CD8-positive, alpha-beta memory T cell (primary cell): ENCODE results near the gene NDUFA12. TPM values are rescaled to one million over a fixed set of nuclear protein-coding genes. Genes with fewer than 3 reads are reported as not detected.

Source experiments
- CTCF ChIA-PET: fragments of 350-600 bp; sonication (Branson Sonifier 250); formaldehyde crosslinking; loops from one replicate; lab custom pipeline; 2021; ENCODE audit warnings: antibody characterized with exemption; lab: Charles Lee
- POLR2A ChIA-PET: fragments of 350-600 bp; sonication (Branson Sonifier 250); formaldehyde crosslinking; loops from one replicate; lab custom pipeline; 2021; ENCODE audit warnings: antibody characterized with exemption; lab: Charles Lee
- DNase-seq, 5 donors: peaks; one replicate each; pipeline versions ENCODE4 v3.0.0 to v3.0.0-alpha.2; 2020 to 2022; ENCODE audit warnings: mixed read lengths in 1 of 5
- H3K27ac ChIP-seq: one replicate; pipeline ENCODE4 v1.7.0; 2013; ENCODE audit warnings: low read depth, mild to moderate bottlenecking, low read length, moderate library complexity
- H3K27me3 ChIP-seq: 2 replicates; pipeline ENCODE4 v1.7.0; 2013; ENCODE audit warnings: low read length, mild to moderate bottlenecking; ENCODE audit not compliant: insufficient read depth, poor library complexity, severe bottlenecking
- H3K36me3 ChIP-seq: 2 replicates; pipeline ENCODE4 v1.7.0; 2013; ENCODE audit warnings: mild to moderate bottlenecking, low read length, moderate library complexity; ENCODE audit not compliant: insufficient read depth
- H3K4me1 ChIP-seq: 2 replicates; pipeline ENCODE4 v1.7.0; 2013; ENCODE audit warnings: mild to moderate bottlenecking, low read length, moderate library complexity; ENCODE audit not compliant: insufficient read depth
- H3K4me3 ChIP-seq: 2 replicates; pipeline ENCODE4 v1.7.0; 2013; ENCODE audit warnings: mild to moderate bottlenecking, low read length
- H3K9me3 ChIP-seq: 2 replicates; pipeline ENCODE4 v1.7.0; 2013; ENCODE audit warnings: mild to moderate bottlenecking, low read length
- H3K27ac Mint-ChIP-seq, 8 donors: one replicate each; pipeline ENCODE4 v1.8.0; 2020 to 2021; ENCODE audit warnings: mixed read lengths in 8 of 8, mild to moderate bottlenecking in 6 of 8, inconsistent platforms in 3 of 8, moderate library complexity in 3 of 8
- H3K27me3 Mint-ChIP-seq, 2 donors: one replicate each; pipeline ENCODE4 v1.8.0; 2020 to 2021; ENCODE audit warnings: mixed read lengths in 2 of 2, mild to moderate bottlenecking in 1 of 2, moderate library complexity in 1 of 2
- H3K36me3 Mint-ChIP-seq, 3 donors: one replicate each; pipeline ENCODE4 v1.8.0; 2020 to 2021; ENCODE audit warnings: mixed read lengths in 3 of 3, inconsistent platforms in 1 of 3, mild to moderate bottlenecking in 1 of 3
- H3K4me1 Mint-ChIP-seq, 3 donors: one replicate each; pipeline ENCODE4 v1.8.0; 2020 to 2021; ENCODE audit warnings: mixed read lengths in 3 of 3, inconsistent platforms in 1 of 3, mild to moderate bottlenecking in 1 of 3
- H3K4me3 Mint-ChIP-seq, 7 donors: one replicate each; pipeline ENCODE4 v1.8.0; 2020 to 2021; ENCODE audit warnings: mixed read lengths in 7 of 7, mild to moderate bottlenecking in 6 of 7, moderate library complexity in 4 of 7, inconsistent platforms in 2 of 7
- H3K9me3 Mint-ChIP-seq, 5 donors: one replicate each; pipeline ENCODE4 v1.8.0; 2020 to 2022; ENCODE audit warnings: mixed read lengths in 5 of 5, mild to moderate bottlenecking in 3 of 5, moderate library complexity in 2 of 5, inconsistent platforms in 1 of 5
- polyA plus RNA-seq: library from polyadenylated mRNA; unstranded; fragments of 300-500 nt; fragmentation: Illumina TruSeq; gene quantifications from one replicate; pipeline ENCODE4 v1.2.3, GENCODE V29; 2021
- total RNA-seq, 2 experiments: library from RNA; stranded (reverse); gene quantifications; one replicate each; pipeline ENCODE4 v1.2.3, GENCODE V29; 2021

NDUFA12 gene
- total and polyA plus RNA-seq, 3 experiments from 2014 or later: 133 to 245 (median 149) TPM

GRCh38 chr12:94954029-94954685, 49.3 kb downstream of the NDUFA12 start:
- Histone ChIP-seq H3K4me1 (no peaks in the 10 kb centered on the region), H3K36me3 (no peaks in the 10 kb centered on the region), H3K4me3 (no peak overlapping the region), H3K9me3 (no peaks in the 10 kb centered on the region), H3K27ac (no peak overlapping the region), H3K27me3 (no peaks in the 10 kb centered on the region)
- Mint-ChIP-seq H3K36me3 (peaks cover 0 to 13% (median 0%) of the 10 kb centered on the region in 3 donors), H3K9me3 (no peaks in the 10 kb centered on the region), H3K27ac (no peak overlapping the region), H3K27me3 (peaks cover 21 to 50% of the 10 kb centered on the region in 2 donors), H3K4me3 (no peak overlapping the region), H3K4me1 (peaks cover 0 to 10% (median 3%) of the 10 kb centered on the region in 3 donors)
- CTCF ChIA-PET: no interaction called here
- POLR2A ChIA-PET: no interaction called here
- DNase-seq: no peak

GRCh38 chr12:94952325-94952724, 51.2 kb downstream of the NDUFA12 start:
- peak overlapping the region in 2 of 8 donors; percentile 61 to 74 for H3K27ac Mint-ChIP-seq
- CTCF ChIA-PET: no interaction called here

GRCh38 chr12:94951071-94951934, 52.2 kb downstream of the NDUFA12 start:
- Mint-ChIP-seq H3K27ac (no peak overlapping the region), H3K4me1 (peaks cover 0 to 10% (median 3%) of the 10 kb centered on the region in 3 donors), H3K27me3 (peaks cover 24 to 47% of the 10 kb centered on the region in 2 donors), H3K36me3 (peaks cover 0 to 20% (median 0%) of the 10 kb centered on the region in 3 donors), H3K4me3 (no peak overlapping the region), H3K9me3 (peaks cover 0 to 3% (median 0%) of the 10 kb centered on the region in 5 donors)
- DNase-seq: no peak
- ChIA-PET POLR2A (no interaction called here), CTCF (no interaction called here)
- Histone ChIP-seq H3K9me3 (no peaks in the 10 kb centered on the region), H3K4me3 (no peak overlapping the region), H3K4me1 (no peaks in the 10 kb centered on the region), H3K27me3 (no peaks in the 10 kb centered on the region), H3K27ac (no peak overlapping the region), H3K36me3 (no peaks in the 10 kb centered on the region)

More at GRCh38 chr12:94952325-94952724, 51.2 kb downstream of the NDUFA12 start:
- Mint-ChIP-seq H3K27me3 (peaks cover 25 to 50% of the 10 kb centered on the region in 2 donors), H3K36me3 (peaks cover 0 to 13% (median 0%) of the 10 kb centered on the region in 3 donors), H3K4me1 (peaks cover 0 to 10% (median 3%) of the 10 kb centered on the region in 3 donors), H3K4me3 (no peak overlapping the region), H3K9me3 (no peaks in the 10 kb centered on the region)
- Histone ChIP-seq H3K4me3 (no peak overlapping the region), H3K27ac (no peak overlapping the region), H3K4me1 (no peaks in the 10 kb centered on the region), H3K36me3 (no peaks in the 10 kb centered on the region), H3K9me3 (no peaks in the 10 kb centered on the region), H3K27me3 (no peaks in the 10 kb centered on the region)
- POLR2A ChIA-PET: no interaction called here
- no peak for DNase-seq

- no peak for DNase-seq
- Histone ChIP-seq H3K4me3 (no peak overlapping the region), H3K4me1 (peaks cover 5% of the 10 kb centered on the region), H3K9me3 (no peaks in the 10 kb centered on the region), H3K36me3 (no peaks in the 10 kb centered on the region), H3K27ac (no peak overlapping the region), H3K27me3 (no peaks in the 10 kb centered on the region)
- Mint-ChIP-seq H3K9me3 (peaks cover 4 to 21% (median 15%) of the 10 kb centered on the region in 5 donors), H3K4me1 (peaks cover 17 to 27% (median 22%) of the 10 kb centered on the region in 3 donors), H3K27ac (no peak overlapping the region), H3K36me3 (peaks cover 1 to 32% (median 2%) of the 10 kb centered on the region in 3 donors), H3K27me3 (peaks cover 15 to 23% of the 10 kb centered on the region in 2 donors), H3K4me3 (no peak overlapping the region)
- ChIA-PET CTCF (no interaction called here), POLR2A (no interaction called here)
Observed at GRCh38 chr12:94948232-94948810, 55.2 kb downstream of the NDUFA12 start.

- H3K9me3 ChIP-seq: no peaks in the 10 kb centered on the region
- Mint-ChIP-seq H3K27me3 (peaks cover 0 to 6% of the 10 kb centered on the region in 2 donors), H3K4me3 (peak overlapping the region; percentile 10 to 57 (median 37)), H3K36me3 (peaks cover 1 to 33% (median 2%) of the 10 kb centered on the region in 3 donors), H3K4me1 (peaks cover 52 to 66% (median 55%) of the 10 kb centered on the region in 3 donors), H3K9me3 (peaks cover 4 to 21% (median 15%) of the 10 kb centered on the region in 5 donors), H3K27ac (peak overlapping the region in 7 of 8 donors; percentile 46 to 92 (median 68))
- H3K27me3 ChIP-seq: no peaks in the 10 kb centered on the region
- DNase-seq: no peak
- CTCF ChIA-PET: interaction anchor here (1.2 kb wide), 1 partner anchor 41 kb away, joined by 3 read pairs; no protein-coding TSS in a partner anchor
- H3K36me3 ChIP-seq: no peaks in the 10 kb centered on the region
- POLR2A ChIA-PET: no interaction called here
- no peak overlapping the region for H3K27ac ChIP-seq
- H3K4me1 ChIP-seq: peaks cover 28% of the 10 kb centered on the region
- H3K4me3 ChIP-seq: no peak overlapping the region
Observed at GRCh38 chr12:94942663-94943062, 60.8 kb downstream of the NDUFA12 start.

GRCh38 chr12:94941440-94941862, 62.0 kb downstream of the NDUFA12 start:
- Histone ChIP-seq H3K4me1 (peaks cover 28% of the 10 kb centered on the region), H3K4me3 (no peak overlapping the region), H3K27ac (no peak overlapping the region), H3K27me3 (no peaks in the 10 kb centered on the region), H3K36me3 (no peaks in the 10 kb centered on the region), H3K9me3 (no peaks in the 10 kb centered on the region)
- peaks cover 1 to 26% (median 2%) of the 10 kb centered on the region in 3 donors for H3K36me3 Mint-ChIP-seq
- DNase-seq: peak in 4 of 5 donors; percentile 44 to 61 (median 56)
- peaks cover 0 to 6% of the 10 kb centered on the region in 2 donors for H3K27me3 Mint-ChIP-seq
- H3K4me3 Mint-ChIP-seq: peak overlapping the region in 6 of 7 donors; percentile 0 to 9 (median 2)
- H3K27ac Mint-ChIP-seq: peak overlapping the region; percentile 31 to 93 (median 70)
- H3K9me3 Mint-ChIP-seq: peaks cover 4 to 18% (median 15%) of the 10 kb centered on the region in 5 donors
- CTCF ChIA-PET: interaction anchor here (0.8 kb wide), 1 partner anchor 18 kb away, joined by 3 read pairs; no protein-coding TSS in a partner anchor
- POLR2A ChIA-PET: no interaction called here
- H3K4me1 Mint-ChIP-seq: peaks cover 52 to 66% (median 55%) of the 10 kb centered on the region in 3 donors

- H3K36me3 Mint-ChIP-seq: peaks cover 1 to 23% (median 2%) of the 10 kb centered on the region in 3 donors
- H3K4me3 Mint-ChIP-seq: no peak overlapping the region
- Histone ChIP-seq H3K27me3 (no peaks in the 10 kb centered on the region), H3K36me3 (no peaks in the 10 kb centered on the region), H3K4me3 (no peak overlapping the region), H3K27ac (no peak overlapping the region), H3K4me1 (peaks cover 28% of the 10 kb centered on the region), H3K9me3 (no peaks in the 10 kb centered on the region)
- H3K27ac Mint-ChIP-seq: peak overlapping the region in 5 of 8 donors; percentile 30 to 93 (median 85)
- peaks cover 4 to 15% (median 14%) of the 10 kb centered on the region in 5 donors for H3K9me3 Mint-ChIP-seq
- CTCF ChIA-PET: interaction anchor here (0.8 kb wide), 1 partner anchor 17 kb away, joined by 3 read pairs; no protein-coding TSS in a partner anchor
- DNase-seq: no peak
- peaks cover 50 to 66% (median 52%) of the 10 kb centered on the region in 3 donors for H3K4me1 Mint-ChIP-seq
- peaks cover 0 to 4% of the 10 kb centered on the region in 2 donors for H3K27me3 Mint-ChIP-seq
- POLR2A ChIA-PET: no interaction called here
Observed at GRCh38 chr12:94940771-94941170, 62.7 kb downstream of the NDUFA12 start.
